Measurements from ENCODE around the gene PROKR1. TPM values are rescaled to one million over a fixed set of nuclear protein-coding genes. Genes with fewer than 3 reads are reported as not detected.
A peak's percentile ranks its signal among the peaks of the same experiment; 100 is the strongest.

The PROKR1 gene
- total RNA-seq, 1 donor from 2014 or later, result not detected

DNA sequence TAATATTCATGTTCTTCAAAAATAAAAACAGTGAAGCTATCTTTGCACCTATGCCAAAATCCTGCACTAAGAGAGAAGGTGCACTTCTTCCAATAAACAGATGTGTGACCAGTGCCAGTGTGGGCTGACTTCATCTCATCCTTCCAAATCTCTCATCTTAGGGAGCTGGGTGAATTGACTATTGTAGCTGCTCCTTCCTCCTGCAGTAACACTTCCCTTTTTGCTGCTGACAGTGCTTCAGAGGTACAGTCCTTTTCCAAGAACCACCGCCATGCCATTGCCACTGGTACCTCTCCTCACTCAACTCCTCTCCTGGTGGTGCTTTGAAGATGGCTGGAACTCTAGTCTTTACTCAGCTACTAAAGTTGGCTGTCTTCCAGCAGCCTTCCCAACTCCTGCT is 49.1 kb downstream of the PROKR1 start:
- H3K4me1 ChIP-seq, result peaks cover 4% of the 10 kb centered on the region
- no peaks in the 10 kb centered on the region for H3K36me3 ChIP-seq
- no peak overlapping the region for H3K27ac ChIP-seq
- TF ChIP-seq, protein P1, sequence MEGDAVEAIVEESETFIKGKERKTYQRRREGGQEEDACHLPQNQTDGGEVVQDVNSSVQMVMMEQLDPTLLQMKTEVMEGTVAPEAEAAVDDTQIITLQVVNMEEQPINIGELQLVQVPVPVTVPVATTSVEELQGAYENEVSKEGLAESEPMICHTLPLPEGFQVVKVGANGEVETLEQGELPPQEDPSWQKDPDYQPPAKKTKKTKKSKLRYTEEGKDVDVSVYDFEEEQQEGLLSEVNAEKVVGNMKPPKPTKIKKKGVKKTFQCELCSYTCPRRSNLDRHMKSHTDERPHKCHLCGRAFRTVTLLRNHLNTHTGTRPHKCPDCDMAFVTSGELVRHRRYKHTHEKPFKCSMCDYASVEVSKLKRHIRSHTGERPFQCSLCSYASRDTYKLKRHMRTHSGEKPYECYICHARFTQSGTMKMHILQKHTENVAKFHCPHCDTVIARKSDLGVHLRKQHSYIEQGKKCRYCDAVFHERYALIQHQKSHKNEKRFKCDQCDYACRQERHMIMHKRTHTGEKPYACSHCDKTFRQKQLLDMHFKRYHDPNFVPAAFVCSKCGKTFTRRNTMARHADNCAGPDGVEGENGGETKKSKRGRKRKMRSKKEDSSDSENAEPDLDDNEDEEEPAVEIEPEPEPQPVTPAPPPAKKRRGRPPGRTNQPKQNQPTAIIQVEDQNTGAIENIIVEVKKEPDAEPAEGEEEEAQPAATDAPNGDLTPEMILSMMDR (IDR thresholded peaks at IDR 0.05), result no peak
- peak; percentile 60 for ATAC-seq
- intact Hi-C loops (cut with DNase I), result no loop called here
- DNase-seq, result no peak
- H3K27me3 ChIP-seq, result no peaks in the 10 kb centered on the region
- H3K9me3 ChIP-seq, result no peaks in the 10 kb centered on the region
- H3K4me3 ChIP-seq, result no peak overlapping the region

DNA sequence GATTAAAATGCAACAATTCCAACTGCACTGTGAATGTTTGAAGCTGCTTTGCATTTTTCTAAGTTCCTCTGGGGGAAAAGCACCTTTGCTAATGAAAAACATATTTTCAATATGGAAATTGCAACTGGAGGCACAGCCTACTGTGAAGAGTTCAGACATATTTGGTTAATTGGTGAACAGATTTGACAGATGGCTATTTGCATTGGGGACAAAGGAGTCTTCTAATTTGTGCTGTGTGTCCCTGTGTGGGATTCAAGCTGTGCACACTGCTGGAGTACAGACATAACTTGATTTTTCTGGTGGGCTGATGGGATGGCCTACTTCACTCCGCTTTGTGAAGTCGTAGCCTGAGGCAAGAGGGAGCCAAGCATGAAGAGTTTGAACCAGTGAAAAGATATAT is 50.6 kb downstream of the PROKR1 start:
- DNase-seq (no peak), ATAC-seq (no peak)
- Histone ChIP-seq H3K27me3 (no peaks in the 10 kb centered on the region), H3K4me1 (peaks cover 4% of the 10 kb centered on the region), H3K4me3 (no peak overlapping the region), H3K36me3 (no peaks in the 10 kb centered on the region), H3K9me3 (no peaks in the 10 kb centered on the region), H3K27ac (no peak overlapping the region)
- intact Hi-C loops (cut with DNase I), result no loop called here
- TF ChIP-seq, protein P1 (IDR thresholded peaks at IDR 0.05), result no peak

DNA sequence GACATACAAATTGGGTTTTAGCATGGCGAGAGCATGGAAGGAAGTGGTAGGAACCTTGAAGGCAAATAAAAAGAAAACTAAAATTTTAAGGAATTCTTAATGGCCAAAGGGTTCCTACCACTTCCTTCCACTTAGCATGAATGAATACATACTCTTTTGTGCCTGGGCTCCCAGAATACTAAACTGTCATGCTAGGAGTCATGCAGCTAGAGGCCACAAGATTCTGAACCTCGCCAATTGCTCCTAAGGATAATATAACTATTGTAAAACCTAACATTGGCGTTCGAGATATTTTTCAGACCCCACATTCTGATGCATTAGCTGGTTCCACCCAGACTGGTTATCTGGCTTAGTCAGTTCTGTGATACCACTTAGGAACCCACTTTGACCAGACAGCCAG is 52.6 kb downstream of the PROKR1 start:
- Histone ChIP-seq H3K36me3 (no peaks in the 10 kb centered on the region), H3K27me3 (no peaks in the 10 kb centered on the region), H3K4me3 (no peak overlapping the region), H3K4me1 (no peaks in the 10 kb centered on the region), H3K27ac (no peak overlapping the region), H3K9me3 (no peaks in the 10 kb centered on the region)
- intact Hi-C loops (cut with DNase I), result no loop called here
- ATAC-seq (no peak), DNase-seq (no peak)
- TF ChIP-seq, protein P1 (IDR thresholded peaks at IDR 0.05), result no peak

DNA sequence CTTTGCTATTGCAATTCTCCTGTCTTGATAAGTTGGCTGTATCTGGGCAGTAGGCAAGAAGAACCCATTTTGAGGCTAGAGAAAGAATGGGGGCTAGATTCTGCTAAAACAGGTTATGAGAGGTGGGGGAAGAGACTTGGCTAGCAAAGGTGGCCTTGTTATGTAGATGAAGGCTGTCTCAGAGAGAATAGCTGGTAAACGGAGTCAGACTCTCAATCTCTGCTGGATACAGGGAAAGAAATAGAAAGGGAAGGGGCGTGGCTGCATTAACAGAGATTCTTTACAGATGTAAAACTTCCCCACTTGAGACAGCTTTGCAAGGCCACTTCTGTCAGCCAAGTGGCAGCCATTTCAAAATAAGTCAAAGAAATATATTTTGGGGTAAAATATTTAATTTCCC is 53.2 kb downstream of the PROKR1 start:
- Histone ChIP-seq H3K36me3 (no peaks in the 10 kb centered on the region), H3K27me3 (no peaks in the 10 kb centered on the region), H3K9me3 (no peaks in the 10 kb centered on the region), H3K4me3 (no peak overlapping the region), H3K27ac (no peak overlapping the region), H3K4me1 (no peaks in the 10 kb centered on the region)
- intact Hi-C loops (cut with DNase I), result no loop called here
- DNase-seq (no peak), ATAC-seq (no peak)
- TF ChIP-seq, protein P1 (IDR thresholded peaks at IDR 0.05), result no peak

DNA sequence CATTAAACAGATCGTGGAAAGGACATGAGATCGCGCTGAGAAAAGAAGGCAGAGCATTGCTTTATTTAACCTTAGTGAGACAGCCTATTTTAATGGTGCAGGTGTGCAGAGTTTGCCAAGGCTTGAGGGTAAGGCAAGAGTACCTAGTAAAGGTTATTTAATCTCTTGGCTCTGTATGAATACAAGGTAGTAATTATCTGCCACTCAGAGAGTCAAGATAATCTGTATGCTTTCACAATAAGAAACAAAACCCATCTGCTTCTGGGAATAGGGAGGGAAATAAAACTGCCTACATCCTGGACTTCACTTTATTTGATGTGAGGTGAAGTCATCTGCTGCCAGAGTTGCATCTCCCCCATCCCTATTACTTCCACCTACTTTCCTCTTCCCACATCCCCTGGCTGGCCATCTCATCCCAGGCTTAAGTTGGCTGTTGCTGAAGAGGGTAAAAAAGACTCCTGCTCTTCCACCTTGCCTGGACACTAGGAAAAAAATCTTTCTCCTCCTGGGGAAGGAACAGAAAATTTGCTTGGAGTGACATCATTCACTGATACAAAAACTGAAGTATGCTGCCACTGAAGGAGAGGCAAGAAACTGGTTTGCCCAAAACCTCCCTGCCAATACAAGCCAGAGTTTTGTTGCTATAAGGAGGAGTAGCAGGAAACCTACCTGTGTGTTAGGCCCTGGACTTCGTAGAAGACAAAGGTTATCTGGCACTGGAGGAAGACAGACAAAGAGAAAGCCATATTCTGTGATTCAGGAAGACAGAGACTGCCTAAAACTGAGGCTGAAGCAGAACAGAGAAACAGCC is 55.4 kb downstream of the PROKR1 start:
- ATAC-seq, result no peak
- no peaks in the 10 kb centered on the region for H3K27me3 ChIP-seq
- no peak for DNase-seq
- no peaks in the 10 kb centered on the region for H3K9me3 ChIP-seq
- H3K36me3 ChIP-seq, result no peaks in the 10 kb centered on the region
- TF ChIP-seq, protein P1 (IDR thresholded peaks at IDR 0.05), result no peak
- no peak overlapping the region for H3K27ac ChIP-seq
- no peak overlapping the region for H3K4me3 ChIP-seq
- H3K4me1 ChIP-seq, result no peaks in the 10 kb centered on the region
- intact Hi-C loops (cut with DNase I), result no loop called here

Data from upper lobe of right lung (tissue), 1 donor.